GM18502 (cell line): Measurements from ENCODE around the gene EVPL.

Experiments
- ATAC-seq: cut with Tn5 transposase; IDR thresholded peaks from one replicate; pipeline ENCODE4 v1.9.1; 2021; ENCODE audit warnings: mild to moderate bottlenecking; ENCODE audit not compliant: unreplicated experiment, poor library complexity

The EVPL gene

DNA sequence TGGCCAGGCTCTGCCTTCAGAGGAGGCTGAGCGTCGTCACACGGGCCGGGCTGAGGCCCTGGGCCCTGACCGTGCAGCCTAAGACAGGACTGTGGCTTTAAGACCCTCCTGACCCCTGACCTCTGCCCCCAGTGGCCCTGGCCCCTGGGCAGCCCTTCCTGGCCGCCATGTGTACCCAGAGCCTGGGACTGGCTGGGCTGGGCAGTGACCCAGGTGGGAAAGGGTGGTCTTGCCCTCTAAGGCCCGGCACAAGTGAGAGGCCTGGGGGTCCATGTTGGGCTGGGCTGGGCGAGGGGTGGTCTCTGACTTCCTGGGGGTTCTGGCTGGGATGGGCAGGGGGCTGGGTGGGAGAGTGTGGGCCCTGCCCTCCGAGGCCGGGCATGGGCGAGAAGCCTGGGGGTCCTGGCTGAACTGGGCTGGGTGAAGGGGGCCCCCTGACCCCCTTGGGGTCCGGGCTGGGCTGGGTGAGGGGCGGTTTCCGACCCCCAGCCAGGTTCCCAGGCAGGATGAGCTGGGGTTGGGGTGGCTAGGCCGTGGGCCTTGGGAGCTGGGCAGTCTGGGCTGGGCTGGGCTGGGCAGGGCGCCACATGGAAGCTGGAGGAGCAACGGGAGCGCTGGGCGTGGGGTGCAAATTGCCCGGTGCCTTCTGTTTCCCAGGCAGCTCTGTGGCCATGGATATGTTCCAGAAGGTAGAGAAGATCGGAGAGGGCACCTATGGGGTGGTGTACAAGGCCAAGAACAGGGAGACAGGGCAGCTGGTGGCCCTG, 26.2 kb downstream of the EVPL start, which contains the start of gene CDK3:
Gene CDK3 (plus strand): TSS at position 101 of the 767 bp plus-strand sequence. CDS start 571 bp downstream, at position 672.
- no peak for ATAC-seq

DNA sequence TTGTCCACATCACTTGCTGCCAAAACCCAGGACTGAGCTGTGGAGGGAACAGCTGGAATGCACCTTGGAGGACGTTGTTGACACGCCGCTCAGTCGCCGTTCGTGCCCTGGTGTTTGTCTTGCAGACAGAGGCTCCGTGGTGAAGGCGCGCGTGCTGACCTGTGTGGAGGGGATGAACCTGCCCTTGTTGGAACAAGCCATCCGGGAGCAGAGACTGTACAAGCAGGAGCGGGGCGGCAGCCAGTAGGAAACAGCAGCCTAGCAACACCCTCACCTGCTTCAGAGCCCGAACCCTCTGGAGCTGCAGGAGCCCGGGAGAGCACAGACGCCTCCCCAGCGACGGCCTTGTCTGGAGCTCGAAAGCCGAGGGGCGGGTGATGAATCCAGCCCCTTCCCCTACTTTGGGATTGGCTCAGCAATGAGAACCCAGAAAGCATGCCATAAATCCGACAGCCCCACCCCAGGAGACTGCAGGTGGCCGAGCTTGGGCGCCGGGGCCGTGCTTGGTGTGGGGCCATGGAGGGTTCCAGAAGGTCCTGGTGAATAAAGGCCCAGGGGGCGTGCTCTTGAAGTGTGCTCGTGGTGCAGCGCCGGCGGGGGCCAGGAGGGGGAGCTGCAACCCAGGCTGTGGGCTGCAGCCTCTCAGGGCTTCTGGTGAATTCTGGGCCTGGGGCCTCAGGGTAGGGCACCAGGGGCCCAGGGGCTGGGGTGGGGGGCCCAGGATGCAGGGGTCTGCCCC, 26.9 kb downstream of the EVPL start:
- no peak for ATAC-seq

DNA sequence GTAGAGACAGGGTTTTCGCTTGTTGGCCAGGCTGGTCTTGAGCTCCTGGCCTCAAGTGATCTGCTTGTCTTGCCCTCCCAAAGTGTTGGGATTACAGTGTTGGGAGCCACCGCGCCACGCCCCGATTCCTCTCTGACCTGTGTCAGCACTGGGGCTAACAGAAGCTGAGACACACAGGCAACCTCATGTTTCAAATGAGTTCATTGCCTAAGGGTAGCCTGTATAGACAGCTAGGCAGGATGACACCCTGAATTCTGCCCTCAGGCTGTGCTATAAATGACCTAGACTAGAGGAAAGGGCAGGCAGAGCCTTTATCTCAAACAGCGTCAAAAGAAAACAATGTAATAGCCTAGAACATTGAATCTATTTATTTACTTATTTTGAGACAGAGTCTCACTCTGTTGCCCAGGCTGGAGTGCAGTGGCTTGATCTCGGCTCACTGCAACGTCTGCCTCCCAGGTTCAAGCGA, 28.7 kb downstream of the EVPL start:
- no peak for ATAC-seq

DNA sequence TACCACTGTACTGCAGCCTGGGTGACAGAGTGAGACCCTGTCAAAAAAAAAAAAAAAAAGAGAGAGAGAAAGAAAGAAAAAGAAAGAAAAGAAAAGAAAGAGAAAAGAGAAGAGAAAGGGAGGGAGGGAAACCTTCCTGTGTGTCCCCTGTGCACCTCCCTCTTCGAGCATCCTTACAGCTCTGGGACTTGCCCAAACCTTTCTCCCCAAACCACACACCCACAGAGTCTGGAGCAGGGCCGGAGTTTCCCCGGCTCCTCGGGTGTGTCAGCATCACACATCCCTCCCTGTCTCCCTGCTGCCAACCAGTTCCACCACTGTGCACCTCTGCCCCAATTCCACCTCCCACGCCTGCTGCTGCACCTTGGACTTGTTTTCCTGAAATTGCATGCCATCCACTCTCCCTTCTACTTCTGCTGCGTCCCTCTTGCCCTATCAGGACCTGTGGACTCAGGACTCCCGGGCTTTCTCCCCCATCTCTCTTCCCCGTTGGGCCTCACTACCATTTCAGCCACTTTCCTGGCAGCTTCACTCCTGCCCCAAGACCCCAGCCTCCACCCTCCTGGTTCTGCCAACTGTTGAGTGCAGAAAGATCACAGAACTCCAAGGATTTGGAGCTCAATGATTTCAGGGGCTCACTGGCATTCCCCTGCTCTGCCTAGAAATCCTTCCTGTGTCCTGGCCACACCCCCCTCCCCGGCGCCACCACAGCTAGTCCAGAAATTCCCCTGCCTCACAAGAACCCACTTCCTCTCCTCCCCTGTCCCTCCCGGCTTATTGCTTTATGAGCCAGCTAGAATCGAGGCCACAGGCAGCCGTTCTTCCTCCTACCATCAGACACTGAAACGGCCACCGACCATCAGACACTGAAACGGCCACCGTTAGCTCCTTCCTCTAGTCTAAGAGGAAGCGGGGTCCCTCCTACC, 30.2 kb downstream of the EVPL start:
- ATAC-seq: no peak

DNA sequence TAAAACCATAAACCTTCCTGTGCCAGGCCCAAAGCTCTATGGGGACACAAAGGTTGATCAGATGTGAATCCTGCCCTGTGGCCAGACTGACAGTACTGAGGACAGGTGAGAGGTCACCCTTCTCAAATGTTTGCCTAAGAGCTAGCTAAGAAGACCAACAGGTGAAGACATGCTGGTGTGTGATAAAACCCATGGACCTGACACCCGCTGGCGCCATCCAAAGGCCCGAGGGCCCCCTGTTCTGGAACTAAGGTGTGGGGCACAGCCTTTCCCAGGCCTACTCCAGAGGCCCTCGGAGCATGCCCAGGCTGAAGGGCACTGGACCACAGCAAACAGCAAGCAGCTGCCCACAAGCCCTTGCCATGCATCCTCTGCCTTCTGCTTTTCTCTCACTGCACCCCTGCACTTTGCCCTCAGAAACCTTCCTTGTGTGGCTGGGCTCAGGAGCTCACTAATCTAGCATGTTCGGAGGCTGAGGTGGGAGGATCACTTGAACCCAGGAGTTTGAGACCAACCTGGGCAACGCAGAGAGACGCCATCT, 31.7 kb downstream of the EVPL start:
- no peak for ATAC-seq

DNA sequence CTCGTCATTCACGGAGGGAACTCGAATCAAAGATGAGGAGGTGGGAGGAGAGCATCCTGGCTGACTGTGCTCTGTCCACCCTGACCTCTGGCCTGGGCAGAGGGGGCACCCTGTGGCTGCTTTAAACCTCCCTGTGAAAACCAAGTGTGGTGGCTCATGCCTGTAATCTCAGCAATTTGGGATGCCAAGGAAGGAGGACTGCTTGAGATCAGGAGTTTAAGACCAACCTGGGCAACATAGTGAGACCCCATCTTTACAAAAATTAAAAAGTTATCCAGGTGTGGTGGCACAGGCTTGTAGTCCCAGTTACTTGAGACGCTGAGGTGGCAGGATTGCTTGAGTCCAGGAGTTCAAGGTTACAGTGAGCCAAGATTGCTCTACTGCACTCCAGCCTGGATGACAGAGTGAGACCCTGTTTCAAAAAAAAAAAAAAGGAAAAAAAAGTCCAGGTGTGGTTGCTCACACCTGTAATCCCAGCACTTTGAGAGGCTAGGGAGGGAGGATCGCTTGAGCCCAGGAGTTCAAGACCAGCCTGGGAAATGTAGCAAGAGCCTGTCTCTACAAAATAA, 32.2 kb downstream of the EVPL start:
- ATAC-seq: no peak

DNA sequence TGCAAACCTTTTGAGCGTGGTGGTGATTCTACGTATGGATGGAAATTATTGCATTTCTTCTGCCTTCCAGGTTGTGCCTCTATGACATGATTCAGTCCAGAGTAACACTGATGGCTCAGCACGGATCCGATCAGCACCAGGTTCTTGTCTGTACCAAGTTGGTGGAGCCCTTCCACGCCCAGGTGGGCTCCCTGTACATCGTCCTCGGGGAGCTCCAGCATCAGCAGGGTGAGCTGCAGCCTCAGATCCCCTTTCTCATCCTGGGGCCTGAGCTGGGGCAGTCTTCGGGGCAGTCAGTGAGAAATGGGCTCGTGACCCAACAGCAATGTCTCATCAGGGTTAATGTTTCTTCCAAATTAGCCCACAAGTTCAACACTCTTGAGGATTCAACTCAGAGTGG, 35.7 kb downstream of the EVPL start:
- ATAC-seq: no peak

DNA sequence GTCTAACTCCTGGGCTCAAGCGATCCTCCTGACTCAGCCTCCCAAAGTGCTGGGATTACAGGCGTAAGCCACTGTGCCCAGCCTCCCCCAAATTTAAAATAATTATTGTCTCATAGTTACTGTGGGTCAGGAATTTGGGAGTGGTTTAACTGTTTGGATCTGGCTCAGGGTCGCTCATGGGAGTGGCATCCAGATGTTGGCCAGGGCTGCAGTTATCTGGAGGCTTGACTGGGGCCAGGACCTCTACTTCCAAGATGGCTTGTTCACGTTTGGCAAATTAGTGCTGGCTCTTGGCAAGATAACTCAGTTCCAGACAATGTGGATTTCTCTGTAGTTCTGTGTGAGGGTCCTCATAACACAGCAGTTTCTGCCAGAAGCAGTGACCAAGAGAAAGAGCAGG, 40.1 kb downstream of the EVPL start:
- no peak for ATAC-seq

DNA sequence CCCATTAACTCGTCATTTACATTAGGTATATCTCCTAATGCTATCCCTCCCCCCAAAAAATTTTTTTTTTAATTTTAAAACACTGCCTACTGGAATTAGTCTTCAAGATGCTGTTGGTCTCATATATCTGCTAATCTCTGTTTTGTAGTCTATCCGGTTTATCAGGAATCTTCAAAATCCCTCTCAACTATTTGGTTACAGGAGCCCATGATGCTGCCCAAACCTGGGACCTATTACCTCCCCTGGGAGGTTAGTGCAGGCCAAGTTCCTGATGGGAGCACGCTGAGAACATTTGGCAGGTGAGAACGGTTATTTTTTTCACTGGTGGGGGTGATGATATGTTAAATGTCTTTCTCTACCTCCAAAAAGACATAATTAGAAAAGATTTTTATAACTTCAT, 41.1 kb downstream of the EVPL start:
- ATAC-seq: no peak

DNA sequence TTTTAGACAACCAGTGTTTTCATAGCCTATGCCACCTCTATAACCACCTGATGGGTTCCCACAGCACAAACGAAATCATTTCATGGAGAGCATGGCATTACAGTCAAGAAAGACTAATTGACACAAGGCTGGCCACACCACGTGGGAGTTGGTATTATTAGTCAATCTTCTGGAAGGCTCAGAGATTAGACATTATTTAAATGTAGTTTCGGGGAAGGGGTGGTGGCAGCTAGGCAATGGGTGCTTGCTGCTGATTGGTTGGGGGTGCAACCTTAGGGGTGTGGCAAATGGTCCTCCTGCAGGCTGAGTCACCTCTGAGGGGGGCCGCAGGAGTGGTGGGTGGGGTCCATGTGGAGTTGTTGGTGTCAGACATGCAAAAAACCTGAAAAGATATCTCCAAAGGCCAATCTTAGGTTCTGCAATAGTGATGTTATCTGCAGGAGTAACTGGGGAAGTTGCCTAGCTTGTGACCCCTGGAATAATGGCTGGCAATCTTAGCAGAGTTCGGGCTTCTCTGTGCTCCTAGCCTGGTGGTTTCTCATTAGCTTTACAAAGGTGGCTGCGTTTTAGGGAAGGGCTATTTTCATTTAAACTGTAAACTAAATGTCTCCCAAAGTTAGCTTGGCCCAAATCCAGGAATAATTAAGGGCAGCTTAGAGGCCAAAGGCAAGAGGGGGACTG, 43.5 kb downstream of the EVPL start:
- ATAC-seq: no peak

DNA sequence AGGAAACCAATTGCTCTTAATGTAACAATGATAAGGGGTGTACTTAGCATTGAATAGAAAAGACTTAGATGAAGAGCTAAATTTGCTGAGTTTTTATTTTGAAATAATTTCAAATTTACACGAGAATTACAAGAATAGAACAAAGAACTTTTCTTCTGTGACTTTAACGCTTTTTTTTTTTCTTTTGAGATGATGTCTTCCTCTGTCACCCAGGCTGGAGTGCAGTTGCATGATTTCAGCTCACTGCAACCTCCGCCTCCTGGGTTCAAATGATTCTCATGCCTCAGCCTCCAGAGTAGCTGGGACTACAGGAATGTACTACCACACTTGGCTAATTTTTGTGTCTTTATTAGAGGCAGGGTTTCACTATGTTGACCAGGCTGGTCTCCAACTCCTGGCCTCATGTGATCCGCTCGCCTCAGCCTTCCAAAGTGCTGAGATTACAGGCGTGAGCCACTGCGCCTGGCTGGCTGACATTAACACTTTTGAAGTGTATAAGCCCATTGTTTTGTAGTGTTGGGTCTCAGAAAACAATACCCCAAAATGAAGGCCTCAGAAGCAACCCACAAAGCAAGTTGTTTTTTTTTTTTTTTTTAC, 46.0 kb downstream of the EVPL start:
- ATAC-seq: no peak

DNA sequence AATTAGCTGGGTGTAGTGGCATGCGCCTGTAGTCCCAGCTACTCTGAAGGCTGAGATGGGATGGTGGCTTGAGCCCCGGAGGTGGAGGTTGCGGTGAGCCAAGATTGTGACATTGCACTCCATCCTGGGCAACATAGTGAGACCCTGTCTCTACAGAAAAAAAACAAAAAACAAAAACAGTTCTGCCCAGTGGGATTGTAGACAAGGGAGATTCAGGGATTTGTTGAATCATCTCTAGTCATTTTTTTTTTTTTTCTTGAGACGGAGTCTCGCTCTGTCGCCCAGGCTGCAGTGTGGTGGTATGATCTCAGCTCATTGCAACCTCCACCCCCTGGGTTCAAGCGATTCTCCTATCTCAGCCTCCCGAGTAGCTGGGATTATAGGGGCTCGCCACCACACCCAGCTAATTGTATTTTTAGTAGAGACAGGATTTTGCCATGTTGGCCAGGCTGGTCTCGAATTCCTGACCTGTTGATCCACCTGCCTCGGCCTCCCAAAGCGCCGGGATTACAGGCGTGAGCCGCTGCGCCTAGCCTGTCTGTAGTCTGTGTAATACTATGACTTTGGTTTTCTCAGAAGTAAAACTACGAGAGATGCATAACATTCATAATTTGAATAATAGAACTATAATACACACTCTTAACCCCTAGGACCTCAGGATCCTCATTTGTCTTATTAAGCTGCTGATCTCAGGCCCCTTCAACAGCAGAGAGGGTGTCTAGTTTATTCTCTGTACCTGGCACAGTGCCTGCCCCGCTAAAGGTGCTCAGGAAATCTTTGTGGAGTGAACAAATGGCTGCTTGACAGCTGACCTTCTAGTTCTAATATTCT, 46.7 kb downstream of the EVPL start:
- ATAC-seq: no peak

DNA sequence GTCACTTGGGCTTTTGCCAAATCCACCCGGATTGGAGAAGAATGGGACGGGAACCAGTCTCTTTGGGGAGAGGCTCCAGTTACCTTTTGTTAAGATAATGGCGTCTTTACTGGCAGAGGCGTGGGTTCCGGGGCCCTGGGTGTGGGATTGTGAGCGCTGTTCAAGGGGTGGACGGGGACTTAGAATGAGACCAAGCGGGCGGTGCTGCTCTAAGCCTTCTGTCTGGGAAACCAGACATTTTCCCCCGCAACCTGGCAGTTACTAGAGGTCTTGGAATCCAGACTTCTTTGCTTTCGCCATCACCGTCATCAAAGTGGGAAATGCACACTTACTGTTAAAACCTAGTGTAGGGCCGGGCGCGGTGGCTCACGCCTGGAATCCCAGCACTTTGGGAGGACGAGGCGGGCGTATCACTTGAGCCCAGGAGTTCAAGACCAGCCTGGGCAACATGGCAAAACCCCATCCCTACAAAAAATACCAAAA, 47.4 kb downstream of the EVPL start:
- peak; percentile 19 for ATAC-seq

DNA sequence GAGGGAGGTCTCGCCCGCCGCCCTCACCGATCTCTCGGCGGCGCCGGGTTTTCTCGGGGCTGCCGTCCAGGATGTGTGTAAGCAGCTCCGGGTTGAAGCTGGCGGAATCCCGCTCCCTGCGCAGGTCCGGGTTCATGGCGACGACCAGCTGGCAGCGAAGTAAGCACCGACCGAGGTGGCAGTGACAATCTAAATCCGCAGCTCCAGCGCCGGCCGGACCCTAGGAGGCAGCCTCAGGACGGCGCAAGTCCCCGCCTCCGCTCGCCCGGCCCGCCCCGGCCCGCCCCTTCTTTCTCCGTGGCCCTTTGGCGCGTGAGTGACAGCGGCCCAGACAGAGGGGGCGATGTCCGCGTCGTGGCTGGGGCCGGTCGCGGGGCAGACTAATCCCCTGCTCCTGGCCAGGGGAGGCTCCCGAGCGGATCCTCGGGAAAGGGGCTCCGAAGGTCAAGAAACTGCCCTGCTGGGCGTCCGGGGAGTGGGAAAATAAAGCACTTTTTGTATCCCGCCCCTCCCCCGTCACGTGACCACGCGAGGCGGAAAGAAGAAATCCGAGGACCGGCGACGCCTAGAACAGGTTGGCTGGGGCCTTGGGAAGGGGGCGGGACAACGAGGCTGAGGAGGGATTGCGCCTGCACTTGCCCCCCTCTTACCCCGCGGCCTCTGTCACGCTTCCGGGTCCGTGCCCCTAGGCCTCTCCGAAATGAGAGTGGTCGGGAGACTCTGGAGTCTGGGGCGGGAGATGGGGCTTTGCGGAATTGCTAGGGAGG, 48.0 kb downstream of the EVPL start, which contains the start of the genes ACOX1 and TEN1:
Gene ACOX1 (minus strand): TSS at position 229 of the 767 bp plus-strand sequence. CDS start 93 bp downstream, at position 136.
Gene TEN1 (plus strand): TSS at position 303 of the 767 bp plus-strand sequence. CDS start 6,953 bp downstream, outside the sequence.
- peak; percentile 85 for ATAC-seq

DNA sequence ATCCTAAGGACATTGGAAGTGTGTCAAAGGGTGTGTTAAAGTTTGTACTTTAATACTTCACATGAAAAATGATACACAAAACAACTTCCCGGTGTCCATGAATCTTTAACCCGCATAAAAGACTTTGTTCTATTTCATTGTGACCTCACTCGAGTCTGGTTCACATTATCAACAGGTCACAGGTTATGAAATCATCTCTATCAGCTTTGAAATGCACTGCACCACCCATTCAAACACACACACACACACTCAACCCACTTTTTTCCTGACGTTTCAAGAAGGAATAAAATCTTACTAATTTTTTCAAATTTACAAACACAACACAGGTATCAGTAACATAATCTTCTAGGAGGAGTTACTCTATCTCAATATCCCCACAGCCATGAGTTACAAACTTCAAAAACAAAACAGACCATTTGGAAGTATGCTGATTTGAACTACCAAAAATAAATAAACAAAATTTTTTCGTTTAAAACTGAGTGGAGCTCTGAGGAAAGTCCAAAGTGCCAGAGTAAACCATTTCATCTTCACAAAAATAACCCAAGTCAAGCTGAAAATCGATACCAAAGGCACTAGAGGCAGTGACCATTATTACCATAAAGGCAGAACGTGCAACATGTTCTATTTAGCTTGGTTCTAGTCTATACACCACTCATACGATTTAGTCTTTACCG, 50.8 kb downstream of the EVPL start:
- no peak for ATAC-seq

DNA sequence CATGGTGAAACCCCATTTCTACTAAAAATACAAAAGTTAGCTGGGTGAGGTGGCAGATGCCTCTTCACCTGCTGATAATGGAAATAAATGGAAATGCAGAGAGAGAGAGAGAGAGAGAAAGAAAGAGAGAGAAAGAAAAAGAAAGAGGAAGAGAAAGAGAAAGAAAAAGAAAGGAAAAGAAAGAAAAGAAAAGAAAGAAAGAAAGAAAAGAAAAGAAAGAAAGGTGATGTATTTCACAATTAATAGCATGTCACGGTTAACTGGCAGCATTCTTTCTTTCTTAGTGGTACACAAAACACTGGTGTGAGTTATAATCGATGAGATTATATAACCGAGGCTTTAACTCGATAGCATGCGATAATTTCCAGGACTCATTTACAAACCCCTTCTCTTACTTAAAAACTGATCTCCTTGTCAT, 51.3 kb downstream of the EVPL start:
- ATAC-seq: no peak
